Left lung (tissue), 10 donors: Measurements from ENCODE around the gene CHCHD10. TPM values are rescaled to one million over a fixed set of nuclear protein-coding genes. Genes with fewer than 3 reads are reported as not detected.

ENCODE experiments used
- ATAC-seq: fragments of 200-7000 bp; cut with Tn5 transposase; one replicate; pipeline ENCODE4 v1.9.1; 2020; ENCODE audit warnings: moderate library complexity
- DNase-seq, 4 donors: peaks; one replicate each; pipeline ENCODE4 v3.0.0-alpha.2; 2013 to 2020
- H3K27ac ChIP-seq, 2 donors: fragments of 200-600 bp; sonication (generic) in 1 of 2; one replicate each; pipeline versions ENCODE4 v1.5.0 to v1.8.0; 2020 to 2021
- H3K27me3 ChIP-seq, 2 donors: fragments of 200-600 bp; sonication (generic) in 1 of 2; one replicate each; pipeline versions ENCODE4 v1.5.0 to v1.8.0; 2020 to 2021
- H3K36me3 ChIP-seq, 2 donors: fragments of 200-600 bp; sonication (generic) in 1 of 2; one replicate each; pipeline versions ENCODE4 v1.5.0 to v1.8.0; 2020 to 2021
- H3K4me1 ChIP-seq, 2 donors: fragments of 200-600 bp; one replicate each; pipeline ENCODE4 v1.8.0; 2021
- H3K4me3 ChIP-seq, 2 donors: fragments of 200-600 bp; sonication (generic) in 1 of 2; one replicate each; pipeline versions ENCODE4 v1.5.0 to v1.8.0; 2020 to 2021; ENCODE audit warnings: mild to moderate bottlenecking in 1 of 2
- H3K9me3 ChIP-seq, 2 donors: fragments of 200-600 bp; sonication (generic) in 1 of 2; one replicate each; pipeline versions ENCODE4 v1.5.0 to v1.8.0; 2020 to 2021
- CTCF ChIP-seq, 2 donors: fragments of 200-600 bp; sonication (generic) in 1 of 2; IDR thresholded peaks; one replicate each; pipeline versions ENCODE4 v1.5.0 to v1.8.0; 2021; ENCODE audit warnings: antibody characterized with exemption in 2 of 2
- intact Hi-C, 2 donors: fragments of 100-400 bp; cut with DNase I; formaldehyde crosslinking; loops; one replicate each; pipeline versions ENCODE4 v1.11.2 to v1.14.2; 2022
- polyA plus RNA-seq, 6 donors: library from polyadenylated mRNA; unstranded; fragments of 120-200 nt; gene quantifications; one replicate each; pipeline ENCODE4 v1.2.1, GENCODE V29; 2013; ENCODE audit not compliant: insufficient read length in 6 of 6
- total RNA-seq, 2 donors: library from RNA; stranded (reverse); fragmentation: NEBNext Ultra II Directional; extraction: Animal tissue kit (Norgen Biotek cat#: 25700); gene quantifications; one replicate each; pipeline ENCODE4 v1.2.1, GENCODE V29; 2021
- donor health status: DM: no; HTN: yes; CAD: no.
- donor health status: DM: no; HTN: no; CAD: no.

The CHCHD10 gene
- total and polyA plus RNA-seq, 8 donors, result 19.0 to 128 (median 30.8) TPM

- no peak within 1 kb of the TSS for H3K27ac ChIP-seq
- no peak for TF ChIP-seq CTCF (IDR thresholded peaks at IDR 0.05)
- ATAC-seq, result peak; percentile 57
- DNase-seq, result peak in 3 of 4 donors; percentile 59 to 87 (median 60)
- intact Hi-C loops, result loop anchor here in 1 of 2 donors (5.0 kb wide), 1 partner anchor 64 kb away; the partner anchor contains the start of gene DERL3
- peaks cover 0 to 20% of the 10 kb centered on the region in 2 donors for H3K27me3 ChIP-seq
- peak within 1 kb of the TSS; percentile 17 to 32 for H3K4me3 ChIP-seq
- no peaks in the 10 kb centered on the region for H3K9me3 ChIP-seq
- peaks cover 4 to 37% of the 10 kb centered on the region in 2 donors for H3K4me1 ChIP-seq
- H3K36me3 ChIP-seq, result no peaks in the 10 kb centered on the region
Measured at GRCh38 chr22:23772649-23773473, 5.1 kb upstream of the CHCHD10 start, which contains the start of gene MMP11. Gene MMP11, plus strand, starts transcription at chr22:23772849. Its CDS starts 22 bp downstream, at chr22:23772871.

GRCh38 chr22:23772315-23772648, 4.5 kb upstream of the CHCHD10 start:
- Histone ChIP-seq H3K36me3 (no peaks in the 10 kb centered on the region), H3K27me3 (peaks cover 0 to 20% of the 10 kb centered on the region in 2 donors), H3K9me3 (no peaks in the 10 kb centered on the region), H3K4me1 (peaks cover 4 to 40% of the 10 kb centered on the region in 2 donors), H3K27ac (no peak overlapping the region), H3K4me3 (peak overlapping the region; percentile 17 to 32)
- no peak for TF ChIP-seq CTCF (IDR thresholded peaks at IDR 0.05)
- intact Hi-C loops, result loop anchor here in 1 of 2 donors (5.0 kb wide), 1 partner anchor 65 kb away; the partner anchor contains the start of gene DERL3
- DNase-seq (no peak), ATAC-seq (no peak)

GRCh38 chr22:23769321-23769965, 1.7 kb upstream of the CHCHD10 start:
- no peaks in the 10 kb centered on the region for H3K36me3 ChIP-seq
- H3K4me3 ChIP-seq, result no peak overlapping the region
- intact Hi-C loops, result no loop called here
- peaks cover 0 to 20% of the 10 kb centered on the region in 2 donors for H3K27me3 ChIP-seq
- DNase-seq (no peak), ATAC-seq (no peak)
- no peak overlapping the region for H3K27ac ChIP-seq
- TF ChIP-seq CTCF (IDR thresholded peaks at IDR 0.05), result no peak
- H3K4me1 ChIP-seq, result peaks cover 4 to 60% of the 10 kb centered on the region in 2 donors
- H3K9me3 ChIP-seq, result no peaks in the 10 kb centered on the region

GRCh38 chr22:23767303-23767672, 484 bp downstream of the CHCHD10 start:
- ATAC-seq (peak; percentile 0), DNase-seq (peak in 1 of 4 donors; percentile 82)
- H3K9me3 ChIP-seq, result no peaks in the 10 kb centered on the region
- TF ChIP-seq CTCF (IDR thresholded peaks at IDR 0.05), result no peak
- no peaks in the 10 kb centered on the region for H3K36me3 ChIP-seq
- peaks cover 7 to 69% of the 10 kb centered on the region in 2 donors for H3K4me1 ChIP-seq
- H3K27me3 ChIP-seq, result peaks cover 0 to 3% of the 10 kb centered on the region in 2 donors
- H3K4me3 ChIP-seq, result peak overlapping the region; percentile 60 to 69
- peak overlapping the region; percentile 66 to 69 for H3K27ac ChIP-seq
- intact Hi-C loops, result no loop called here
